Peyer's patch (tissue), 4 donors: Measurements from ENCODE around the gene PDLIM1.
A peak's percentile ranks its signal among the peaks of the same experiment; 100 is the strongest.

Source experiments
- POLR2A ChIP-seq, 2 donors: fragments of 450-650 bp; IDR thresholded peaks; one replicate each; pipeline ENCODE4 v1.5.1; 2017; ENCODE audit warnings: antibody characterized with exemption in 2 of 2, mild to moderate bottlenecking in 2 of 2, moderate library complexity in 2 of 2
- TF ChIP-seq, protein P1 (sequence below), 6 experiments: fragments of 450-650 bp in 4 of 6; fragments of 200-600 bp in 2 of 6; sonication (generic) in 1 of 6; IDR thresholded peaks; one replicate each; pipeline ENCODE4 v1.5.1; 2017 to 2019; ENCODE audit warnings: antibody characterized with exemption in 6 of 6, mild to moderate bottlenecking in 3 of 6, moderate library complexity in 1 of 6

DNA sequence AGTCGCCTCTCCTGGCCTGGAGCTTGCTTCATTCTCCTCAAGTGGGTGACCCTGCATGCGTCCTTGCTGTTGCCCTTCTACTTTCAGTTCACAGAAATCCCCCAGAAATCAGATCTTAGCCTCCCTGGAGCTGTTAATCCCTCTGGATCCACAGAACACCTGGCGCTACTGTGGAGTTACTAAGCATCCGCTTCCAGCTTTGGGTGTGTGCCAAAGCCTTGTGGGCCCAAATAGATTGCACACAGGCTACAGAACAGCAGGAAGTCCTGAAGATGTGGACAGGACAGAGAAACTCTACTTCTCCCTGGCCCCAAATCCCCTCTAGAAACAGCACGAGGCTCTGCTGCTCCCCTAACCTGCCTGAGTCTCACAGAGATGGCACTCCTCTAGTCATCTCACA lies 36.6 kb upstream of the PDLIM1 start:
- TF ChIP-seq, protein P1, sequence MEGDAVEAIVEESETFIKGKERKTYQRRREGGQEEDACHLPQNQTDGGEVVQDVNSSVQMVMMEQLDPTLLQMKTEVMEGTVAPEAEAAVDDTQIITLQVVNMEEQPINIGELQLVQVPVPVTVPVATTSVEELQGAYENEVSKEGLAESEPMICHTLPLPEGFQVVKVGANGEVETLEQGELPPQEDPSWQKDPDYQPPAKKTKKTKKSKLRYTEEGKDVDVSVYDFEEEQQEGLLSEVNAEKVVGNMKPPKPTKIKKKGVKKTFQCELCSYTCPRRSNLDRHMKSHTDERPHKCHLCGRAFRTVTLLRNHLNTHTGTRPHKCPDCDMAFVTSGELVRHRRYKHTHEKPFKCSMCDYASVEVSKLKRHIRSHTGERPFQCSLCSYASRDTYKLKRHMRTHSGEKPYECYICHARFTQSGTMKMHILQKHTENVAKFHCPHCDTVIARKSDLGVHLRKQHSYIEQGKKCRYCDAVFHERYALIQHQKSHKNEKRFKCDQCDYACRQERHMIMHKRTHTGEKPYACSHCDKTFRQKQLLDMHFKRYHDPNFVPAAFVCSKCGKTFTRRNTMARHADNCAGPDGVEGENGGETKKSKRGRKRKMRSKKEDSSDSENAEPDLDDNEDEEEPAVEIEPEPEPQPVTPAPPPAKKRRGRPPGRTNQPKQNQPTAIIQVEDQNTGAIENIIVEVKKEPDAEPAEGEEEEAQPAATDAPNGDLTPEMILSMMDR (IDR thresholded peaks at IDR 0.05) = peak in 1 of 6 experiments; percentile 24
- no peak for TF ChIP-seq POLR2A (IDR thresholded peaks at IDR 0.05)
